ENCODE results near the gene PLCB1.

Gene PLCB1

GRCh38 chr20:8127553-8128255 is 4.4 kb upstream of the PLCB1 start:
- no peak for TF ChIP-seq TAF1 (IDR thresholded peaks at IDR 0.05; ENCODE audit: borderline replicate concordance, insufficient read depth, low read length)
- TF ChIP-seq POLR2AphosphoS5 (IDR thresholded peaks at IDR 0.05; ENCODE audit: low read depth, low read length), result no peak
- TF ChIP-seq FOXP2 (optimal IDR thresholded peaks at IDR 0.05; ENCODE audit: borderline replicate concordance, extremely low read depth, extremely low read length, insufficient read depth), result no peak
- TF ChIP-seq REST (IDR thresholded peaks at IDR 0.05; ENCODE audit: insufficient read depth in 1 of 2, low read depth in 2 of 2, low read length in 2 of 2), result no peak
- no peak for TF ChIP-seq SIN3A (IDR thresholded peaks at IDR 0.05; ENCODE audit: borderline replicate concordance, insufficient read depth, low read length)

- TF ChIP-seq REST (IDR thresholded peaks at IDR 0.05; ENCODE audit: insufficient read depth in 1 of 2, low read depth in 2 of 2, low read length in 2 of 2), result no peak
- no peak for TF ChIP-seq FOXP2 (optimal IDR thresholded peaks at IDR 0.05; ENCODE audit: borderline replicate concordance, extremely low read depth, extremely low read length, insufficient read depth)
- no peak for TF ChIP-seq SIN3A (IDR thresholded peaks at IDR 0.05; ENCODE audit: borderline replicate concordance, insufficient read depth, low read length)
- no peak for TF ChIP-seq POLR2AphosphoS5 (IDR thresholded peaks at IDR 0.05; ENCODE audit: low read depth, low read length)
- no peak for TF ChIP-seq TAF1 (IDR thresholded peaks at IDR 0.05; ENCODE audit: borderline replicate concordance, insufficient read depth, low read length)
These were observed 3.6 kb upstream of the PLCB1 start for GRCh38 chr20:8128291-8129060.

GRCh38 chr20:8129211-8129976 is 2.7 kb upstream of the PLCB1 start:
- TF ChIP-seq FOXP2 (optimal IDR thresholded peaks at IDR 0.05; ENCODE audit: borderline replicate concordance, extremely low read depth, extremely low read length, insufficient read depth), result no peak
- no peak for TF ChIP-seq SIN3A (IDR thresholded peaks at IDR 0.05; ENCODE audit: borderline replicate concordance, insufficient read depth, low read length)
- TF ChIP-seq POLR2AphosphoS5 (IDR thresholded peaks at IDR 0.05; ENCODE audit: low read depth, low read length), result no peak

GRCh38 chr20:8130840-8131526 is 1.1 kb upstream of the PLCB1 start:
- no peak for TF ChIP-seq POLR2AphosphoS5 (IDR thresholded peaks at IDR 0.05; ENCODE audit: low read depth, low read length)
- no peak for TF ChIP-seq SIN3A (IDR thresholded peaks at IDR 0.05; ENCODE audit: borderline replicate concordance, insufficient read depth, low read length)

- TF ChIP-seq REST (IDR thresholded peaks at IDR 0.05; ENCODE audit: insufficient read depth in 1 of 2, low read depth in 2 of 2, low read length in 2 of 2) (no peak), POLR2AphosphoS5 (IDR thresholded peaks at IDR 0.05; ENCODE audit: low read depth, low read length) (no peak), SIN3A (IDR thresholded peaks at IDR 0.05; ENCODE audit: borderline replicate concordance, insufficient read depth, low read length) (no peak), TAF1 (IDR thresholded peaks at IDR 0.05; ENCODE audit: borderline replicate concordance, insufficient read depth, low read length) (no peak), FOXP2 (optimal IDR thresholded peaks at IDR 0.05; ENCODE audit: borderline replicate concordance, extremely low read depth, extremely low read length, insufficient read depth) (no peak)
These were observed 631 bp downstream of the PLCB1 start for GRCh38 chr20:8132484-8133309.
